Measurements from ENCODE around the gene ANKRD52.

DNA sequence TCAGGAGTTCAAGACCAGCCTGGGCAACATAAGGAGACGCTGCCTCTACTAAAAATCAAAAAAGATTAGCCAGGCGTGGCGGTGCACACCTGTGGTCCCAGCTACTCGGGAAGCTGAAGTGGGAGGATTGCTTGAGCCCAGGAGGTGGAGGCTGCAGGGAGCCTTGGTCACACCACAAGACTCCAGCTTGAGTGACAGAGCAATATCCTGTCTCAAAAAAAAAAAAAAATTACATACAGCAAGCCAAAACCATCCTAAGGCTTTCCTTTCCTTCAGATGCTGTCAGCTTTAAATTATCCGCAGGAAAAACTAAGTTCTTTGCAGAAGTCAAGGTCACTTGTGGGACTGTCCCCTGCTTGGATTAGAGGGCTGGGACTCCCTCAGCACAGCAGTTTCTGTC lies 40.6 kb upstream of the ANKRD52 start:
- TF ChIP-seq, protein P1, sequence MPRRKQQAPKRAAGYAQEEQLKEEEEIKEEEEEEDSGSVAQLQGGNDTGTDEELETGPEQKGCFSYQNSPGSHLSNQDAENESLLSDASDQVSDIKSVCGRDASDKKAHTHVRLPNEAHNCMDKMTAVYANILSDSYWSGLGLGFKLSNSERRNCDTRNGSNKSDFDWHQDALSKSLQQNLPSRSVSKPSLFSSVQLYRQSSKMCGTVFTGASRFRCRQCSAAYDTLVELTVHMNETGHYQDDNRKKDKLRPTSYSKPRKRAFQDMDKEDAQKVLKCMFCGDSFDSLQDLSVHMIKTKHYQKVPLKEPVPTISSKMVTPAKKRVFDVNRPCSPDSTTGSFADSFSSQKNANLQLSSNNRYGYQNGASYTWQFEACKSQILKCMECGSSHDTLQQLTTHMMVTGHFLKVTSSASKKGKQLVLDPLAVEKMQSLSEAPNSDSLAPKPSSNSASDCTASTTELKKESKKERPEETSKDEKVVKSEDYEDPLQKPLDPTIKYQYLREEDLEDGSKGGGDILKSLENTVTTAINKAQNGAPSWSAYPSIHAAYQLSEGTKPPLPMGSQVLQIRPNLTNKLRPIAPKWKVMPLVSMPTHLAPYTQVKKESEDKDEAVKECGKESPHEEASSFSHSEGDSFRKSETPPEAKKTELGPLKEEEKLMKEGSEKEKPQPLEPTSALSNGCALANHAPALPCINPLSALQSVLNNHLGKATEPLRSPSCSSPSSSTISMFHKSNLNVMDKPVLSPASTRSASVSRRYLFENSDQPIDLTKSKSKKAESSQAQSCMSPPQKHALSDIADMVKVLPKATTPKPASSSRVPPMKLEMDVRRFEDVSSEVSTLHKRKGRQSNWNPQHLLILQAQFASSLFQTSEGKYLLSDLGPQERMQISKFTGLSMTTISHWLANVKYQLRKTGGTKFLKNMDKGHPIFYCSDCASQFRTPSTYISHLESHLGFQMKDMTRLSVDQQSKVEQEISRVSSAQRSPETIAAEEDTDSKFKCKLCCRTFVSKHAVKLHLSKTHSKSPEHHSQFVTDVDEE (CRISPR knock-in tag; IDR thresholded peaks at IDR 0.05): no peak
- TF ChIP-seq ZNF565 (CRISPR knock-in tag; conservative IDR thresholded peaks at IDR 0.05; ENCODE audit: low read depth) (no peak), PPARA (CRISPR knock-in tag; IDR thresholded peaks at IDR 0.05; ENCODE audit: borderline replicate concordance) (no peak), ZC3H10 (CRISPR knock-in tag; IDR thresholded peaks at IDR 0.05) (no peak), ZFP3 (CRISPR knock-in tag; IDR thresholded peaks at IDR 0.05) (no peak), OSR1 (CRISPR knock-in tag; IDR thresholded peaks at IDR 0.05) (no peak), ZFP30 (CRISPR knock-in tag; IDR thresholded peaks at IDR 0.05) (no peak), ESRRG (CRISPR knock-in tag; IDR thresholded peaks at IDR 0.05) (no peak), GLIS3 (CRISPR knock-in tag; IDR thresholded peaks at IDR 0.05) (no peak), BACH2 (CRISPR knock-in tag; IDR thresholded peaks at IDR 0.05; ENCODE audit: borderline replicate concordance) (no peak)
- TF ChIP-seq, protein P2, sequence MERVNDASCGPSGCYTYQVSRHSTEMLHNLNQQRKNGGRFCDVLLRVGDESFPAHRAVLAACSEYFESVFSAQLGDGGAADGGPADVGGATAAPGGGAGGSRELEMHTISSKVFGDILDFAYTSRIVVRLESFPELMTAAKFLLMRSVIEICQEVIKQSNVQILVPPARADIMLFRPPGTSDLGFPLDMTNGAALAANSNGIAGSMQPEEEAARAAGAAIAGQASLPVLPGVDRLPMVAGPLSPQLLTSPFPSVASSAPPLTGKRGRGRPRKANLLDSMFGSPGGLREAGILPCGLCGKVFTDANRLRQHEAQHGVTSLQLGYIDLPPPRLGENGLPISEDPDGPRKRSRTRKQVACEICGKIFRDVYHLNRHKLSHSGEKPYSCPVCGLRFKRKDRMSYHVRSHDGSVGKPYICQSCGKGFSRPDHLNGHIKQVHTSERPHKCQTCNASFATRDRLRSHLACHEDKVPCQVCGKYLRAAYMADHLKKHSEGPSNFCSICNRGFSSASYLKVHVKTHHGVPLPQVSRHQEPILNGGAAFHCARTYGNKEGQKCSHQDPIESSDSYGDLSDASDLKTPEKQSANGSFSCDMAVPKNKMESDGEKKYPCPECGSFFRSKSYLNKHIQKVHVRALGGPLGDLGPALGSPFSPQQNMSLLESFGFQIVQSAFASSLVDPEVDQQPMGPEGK (CRISPR knock-in tag; IDR thresholded peaks at IDR 0.05; ENCODE audit: borderline replicate concordance): no peak

Data from SK-N-SH treated with all-trans-retinoic acid at 6 μM for 48 hours (cell line).